ENCODE measurements around the gene ARHGAP31.

The ARHGAP31 gene

GRCh38 chr3:119276680-119277079 lies 17.5 kb upstream of the ARHGAP31 start:
- Histone ChIP-seq H3K9me3 (ENCODE audit: control insufficient read depth, low read length) (no peaks in the 10 kb centered on the region), H3K9ac (no peak overlapping the region), H2AFZ (no peak overlapping the region), H3K27me3 (ENCODE audit: control insufficient read depth, insufficient read depth, low read length) (no peaks in the 10 kb centered on the region), H3K36me3 (ENCODE audit: control insufficient read depth, insufficient read depth, low read length) (no peaks in the 10 kb centered on the region), H3K4me3 (ENCODE audit: low read depth, low read length) (no peak overlapping the region), H3K79me2 (no peaks in the 10 kb centered on the region), H3K4me1 (peaks cover 2% of the 10 kb centered on the region), H3K27ac (no peak overlapping the region), H3K4me2 (ENCODE audit: low read length) (no peak overlapping the region)
- TF ChIP-seq, protein P1, sequence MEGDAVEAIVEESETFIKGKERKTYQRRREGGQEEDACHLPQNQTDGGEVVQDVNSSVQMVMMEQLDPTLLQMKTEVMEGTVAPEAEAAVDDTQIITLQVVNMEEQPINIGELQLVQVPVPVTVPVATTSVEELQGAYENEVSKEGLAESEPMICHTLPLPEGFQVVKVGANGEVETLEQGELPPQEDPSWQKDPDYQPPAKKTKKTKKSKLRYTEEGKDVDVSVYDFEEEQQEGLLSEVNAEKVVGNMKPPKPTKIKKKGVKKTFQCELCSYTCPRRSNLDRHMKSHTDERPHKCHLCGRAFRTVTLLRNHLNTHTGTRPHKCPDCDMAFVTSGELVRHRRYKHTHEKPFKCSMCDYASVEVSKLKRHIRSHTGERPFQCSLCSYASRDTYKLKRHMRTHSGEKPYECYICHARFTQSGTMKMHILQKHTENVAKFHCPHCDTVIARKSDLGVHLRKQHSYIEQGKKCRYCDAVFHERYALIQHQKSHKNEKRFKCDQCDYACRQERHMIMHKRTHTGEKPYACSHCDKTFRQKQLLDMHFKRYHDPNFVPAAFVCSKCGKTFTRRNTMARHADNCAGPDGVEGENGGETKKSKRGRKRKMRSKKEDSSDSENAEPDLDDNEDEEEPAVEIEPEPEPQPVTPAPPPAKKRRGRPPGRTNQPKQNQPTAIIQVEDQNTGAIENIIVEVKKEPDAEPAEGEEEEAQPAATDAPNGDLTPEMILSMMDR (IDR thresholded peaks at IDR 0.05), result no peak

DNA sequence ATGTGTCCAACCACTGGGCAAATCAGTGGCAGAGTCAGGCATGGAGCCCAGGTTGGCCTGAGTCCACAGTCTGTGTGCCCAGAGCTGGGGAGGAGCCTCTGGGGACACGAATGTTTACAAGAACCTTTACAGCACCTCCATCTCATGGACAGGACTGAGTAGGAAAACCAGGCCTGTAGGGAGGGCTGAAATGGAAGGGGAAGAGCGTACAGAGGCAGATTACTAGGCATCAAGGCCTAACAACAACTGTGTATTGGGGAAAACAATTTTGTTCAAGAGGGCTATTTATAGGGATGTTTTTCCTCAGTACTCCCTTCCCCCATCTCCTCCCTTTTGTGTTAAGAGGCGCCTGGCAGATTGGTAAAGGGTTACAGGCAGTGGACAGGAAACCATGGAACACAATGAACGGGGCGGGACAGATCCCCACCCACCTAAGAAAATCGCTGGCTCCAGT lies 15.1 kb upstream of the ARHGAP31 start:
- Histone ChIP-seq H2AFZ (peak overlapping the region; percentile 62), H3K4me1 (peaks cover 2% of the 10 kb centered on the region), H3K36me3 (ENCODE audit: control insufficient read depth, insufficient read depth, low read length) (no peaks in the 10 kb centered on the region), H3K4me3 (ENCODE audit: low read depth, low read length) (no peak overlapping the region), H3K27ac (peak overlapping the region; percentile 70), H3K9ac (no peak overlapping the region), H3K27me3 (ENCODE audit: control insufficient read depth, insufficient read depth, low read length) (no peaks in the 10 kb centered on the region), H3K9me3 (ENCODE audit: control insufficient read depth, low read length) (no peaks in the 10 kb centered on the region), H3K79me2 (no peaks in the 10 kb centered on the region), H3K4me2 (ENCODE audit: low read length) (no peak overlapping the region)
- TF ChIP-seq, protein P1 (IDR thresholded peaks at IDR 0.05), result no peak

- TF ChIP-seq, protein P1 (IDR thresholded peaks at IDR 0.05), result no peak
- Histone ChIP-seq H3K4me3 (ENCODE audit: low read depth, low read length) (no peak overlapping the region), H3K79me2 (no peaks in the 10 kb centered on the region), H2AFZ (peak overlapping the region; percentile 62), H3K27me3 (ENCODE audit: control insufficient read depth, insufficient read depth, low read length) (no peaks in the 10 kb centered on the region), H3K9me3 (ENCODE audit: control insufficient read depth, low read length) (no peaks in the 10 kb centered on the region), H3K36me3 (ENCODE audit: control insufficient read depth, insufficient read depth, low read length) (no peaks in the 10 kb centered on the region), H3K9ac (no peak overlapping the region), H3K27ac (peak overlapping the region; percentile 70), H3K4me2 (ENCODE audit: low read length) (no peak overlapping the region), H3K4me1 (peaks cover 2% of the 10 kb centered on the region)
These were observed 14.5 kb upstream of the ARHGAP31 start for GRCh38 chr3:119279584-119280243.

DNA sequence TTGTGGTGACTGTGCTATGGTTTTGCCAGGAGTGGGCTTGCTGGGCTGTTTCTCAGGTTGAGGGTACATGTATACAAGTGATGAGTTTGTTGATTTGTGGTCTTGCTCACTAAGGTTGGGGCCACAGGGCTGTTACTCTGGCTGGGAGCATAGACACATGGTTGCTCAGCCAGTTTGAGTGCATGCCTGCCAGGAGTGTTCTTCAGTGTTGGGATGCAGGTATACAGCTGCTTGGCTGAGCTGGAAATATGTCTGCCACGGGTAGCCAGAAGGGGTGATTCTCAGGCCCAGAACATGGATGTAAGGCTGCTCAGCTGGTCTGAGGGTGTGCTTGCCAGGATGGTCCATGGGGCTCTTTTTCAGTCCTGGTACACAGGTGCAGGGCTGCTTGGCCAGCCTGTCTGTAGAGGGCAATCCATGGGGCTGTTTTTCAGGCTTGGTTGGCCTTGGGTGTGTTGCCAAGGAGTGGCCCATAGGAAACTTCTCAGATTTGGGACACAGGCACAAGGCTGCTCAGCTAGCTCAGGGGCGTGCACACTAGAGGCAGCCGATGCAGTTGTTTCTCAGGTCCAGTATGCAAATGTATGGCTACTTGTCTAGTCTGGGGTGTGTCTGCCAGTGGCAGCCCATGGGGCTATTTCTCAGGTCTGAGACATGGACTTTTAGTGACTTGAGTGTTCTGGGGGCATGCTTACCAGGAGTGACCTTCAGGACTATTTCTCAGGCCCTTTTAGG lies 5.3 kb upstream of the ARHGAP31 start:
- H3K9me3 ChIP-seq (ENCODE audit: control insufficient read depth, low read length), result no peaks in the 10 kb centered on the region
- no peaks in the 10 kb centered on the region for H3K27me3 ChIP-seq (ENCODE audit: control insufficient read depth, insufficient read depth, low read length)
- H3K4me1 ChIP-seq, result no peaks in the 10 kb centered on the region
- no peak overlapping the region for H3K27ac ChIP-seq
- no peak overlapping the region for H3K4me3 ChIP-seq (ENCODE audit: low read depth, low read length)
- TF ChIP-seq, protein P1 (IDR thresholded peaks at IDR 0.05), result no peak
- H3K9ac ChIP-seq, result no peak overlapping the region
- no peak overlapping the region for H3K4me2 ChIP-seq (ENCODE audit: low read length)
- no peaks in the 10 kb centered on the region for H3K79me2 ChIP-seq
- H2AFZ ChIP-seq, result no peak overlapping the region
- H3K36me3 ChIP-seq (ENCODE audit: control insufficient read depth, insufficient read depth, low read length), result no peaks in the 10 kb centered on the region

Data from parathyroid adenoma (tissue), 2 donors.